GM23248 (cell line): ENCODE measurements around the gene ZNF716. TPM values are rescaled to one million over a fixed set of nuclear protein-coding genes. Genes with fewer than 3 reads are reported as not detected.

ENCODE experiments used
- DNase-seq: peaks from one replicate; pipeline ENCODE4 v3.0.0-alpha.2; 2015
- H2AFZ ChIP-seq: fragments of 200-600 bp; sonication (generic); 2 replicates; pipeline ENCODE4 v1.6.1; 2016; ENCODE audit warnings: antibody characterized with exemption
- H3F3A ChIP-seq: fragments of 200-600 bp; sonication (generic); 2 replicates; pipeline ENCODE4 v1.6.1; 2016; ENCODE audit warnings: mild to moderate bottlenecking, antibody characterized with exemption, mixed run types; ENCODE audit not compliant: insufficient read depth
- H3K27ac ChIP-seq: fragments of 200-600 bp; sonication (generic); 2 replicates; pipeline ENCODE4 v1.5.1; 2016; ENCODE audit warnings: mild to moderate bottlenecking
- H3K27me3 ChIP-seq: fragments of 200-600 bp; sonication (generic); replicated peaks from 2 replicates; pipeline ENCODE4 v1.6.1; 2016; ENCODE audit warnings: mild to moderate bottlenecking; ENCODE audit not compliant: insufficient read depth
- H3K36me3 ChIP-seq: fragments of 200-600 bp; sonication (generic); 2 replicates; pipeline ENCODE4 v1.6.1; 2016; ENCODE audit warnings: low read depth, mild to moderate bottlenecking
- H3K4me1 ChIP-seq: fragments of 200-600 bp; sonication (generic); 2 replicates; pipeline ENCODE4 v1.6.1; 2016; ENCODE audit warnings: mild to moderate bottlenecking; ENCODE audit not compliant: insufficient read depth
- H3K4me2 ChIP-seq: fragments of 200-600 bp; sonication (generic); one replicate; pipeline ENCODE4 v1.6.1; 2016; ENCODE audit warnings: mild to moderate bottlenecking; ENCODE audit not compliant: unreplicated experiment
- H3K4me3 ChIP-seq: fragments of 200-600 bp; sonication (generic); 2 replicates; pipeline ENCODE4 v1.5.1; 2016; ENCODE audit warnings: mild to moderate bottlenecking
- H3K79me2 ChIP-seq: fragments of 200-600 bp; sonication (generic); 2 replicates; pipeline ENCODE4 v1.6.1; 2016; ENCODE audit warnings: mild to moderate bottlenecking; ENCODE audit not compliant: insufficient read depth
- H3K9ac ChIP-seq: fragments of 200-600 bp; sonication (generic); 2 replicates; pipeline ENCODE4 v1.6.1; 2016; ENCODE audit warnings: mild to moderate bottlenecking
- H3K9me2 ChIP-seq: fragments of 200-600 bp; sonication (generic); 2 replicates; pipeline ENCODE4 v1.6.1; 2016; ENCODE audit warnings: mixed run types, mild to moderate bottlenecking, moderate library complexity; ENCODE audit not compliant: insufficient read depth
- H3K9me3 ChIP-seq: fragments of 200-600 bp; sonication (generic); one replicate; pipeline ENCODE4 v1.6.1; 2017; ENCODE audit warnings: low read depth
- H4K20me1 ChIP-seq: fragments of 200-600 bp; sonication (generic); 2 replicates; pipeline ENCODE4 v1.6.0; 2016; ENCODE audit not compliant: insufficient read depth
- EZH2 ChIP-seq: fragments of 200-600 bp; sonication (generic); IDR thresholded peaks from 2 replicates; pipeline ENCODE4 v1.6.1; 2018; ENCODE audit warnings: antibody characterized with exemption, mild to moderate bottlenecking; ENCODE audit not compliant: insufficient read depth, poor library complexity, severe bottlenecking
- EZH2phosphoT487 ChIP-seq: fragments of 200-600 bp; sonication (generic); IDR thresholded peaks from 2 replicates; pipeline ENCODE4 v1.6.1; 2018; ENCODE audit warnings: antibody characterized with exemption, moderate library complexity, mild to moderate bottlenecking, low read depth; ENCODE audit not compliant: insufficient read depth
- WGBS, 2 experiments: methylation state at CpG; one replicate each; pipeline ENCODE4 v1.1.6; 2015 to 2017; ENCODE audit warnings: low lambda C conversion rate in 2 of 2, low coverage in 1 of 2; ENCODE audit errors: missing lambda C conversion rate in 2 of 2; 5-methylcytosine and 5-hydroxymethylcytosine counted together
- in situ Hi-C: fragments of 300-500 bp; cut with MboI; formaldehyde crosslinking; loops from 2 replicates; pipeline ENCODE4 v1.15.0; 2020
- polyA plus RNA-seq: library from polyadenylated mRNA; unstranded; fragments of >200 nt; fragmentation: Nextera tagmentation; extraction: Ambion mirVana; gene quantifications from 2 replicates; pipeline ENCODE4 v1.2.1, GENCODE V29; 2016
- total RNA-seq: library from RNA; depleted of rRNA; stranded (reverse); fragments of >200 nt; shearing (Covaris generic); gene quantifications from 2 replicates; pipeline ENCODE4 v1.2.3, GENCODE V29; 2014

Gene ZNF716
- total and polyA plus RNA-seq, 2 experiments from 2014 or later, result not detected

DNA sequence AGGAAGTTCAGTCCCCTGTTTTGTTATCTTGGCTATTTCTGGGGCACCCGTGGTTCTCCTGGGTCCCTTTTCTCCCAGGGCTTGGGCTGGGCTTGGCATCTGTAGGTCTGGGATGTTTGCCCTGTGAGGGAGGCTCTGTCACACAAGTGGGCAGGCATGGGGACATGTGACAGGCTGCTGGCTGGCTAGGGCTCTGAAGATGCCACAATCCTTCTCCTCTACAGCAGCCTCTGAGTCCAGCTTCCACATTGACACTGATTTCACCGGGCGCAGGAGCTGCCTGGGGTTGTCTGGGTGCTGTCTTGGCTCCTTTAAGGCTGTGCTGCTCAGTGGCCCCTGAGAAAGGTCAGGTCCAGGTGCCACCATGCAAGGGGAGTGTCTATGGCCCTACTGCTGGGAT lies 37.4 kb upstream of the ZNF716 start:
- Histone ChIP-seq H3F3A (no peaks in the 10 kb centered on the region), H3K9me2 (no peaks in the 10 kb centered on the region), H4K20me1 (no peaks in the 10 kb centered on the region), H3K4me2 (no peak overlapping the region), H3K36me3 (no peaks in the 10 kb centered on the region), H3K9ac (no peak overlapping the region), H3K9me3 (no peaks in the 10 kb centered on the region), H2AFZ (no peak overlapping the region), H3K4me3 (no peak overlapping the region), H3K79me2 (no peaks in the 10 kb centered on the region), H3K27ac (no peak overlapping the region), H3K4me1 (no peaks in the 10 kb centered on the region), H3K27me3 (no peaks in the 10 kb centered on the region)
- TF ChIP-seq EZH2phosphoT487 (no peak), EZH2 (no peak)
- DNase-seq, result no peak
- in situ Hi-C loops, result no loop called here
- 0 to 25% methylated on average over 1 to 3 of the region's 3 CpGs for WGBS, 2 experiments

DNA sequence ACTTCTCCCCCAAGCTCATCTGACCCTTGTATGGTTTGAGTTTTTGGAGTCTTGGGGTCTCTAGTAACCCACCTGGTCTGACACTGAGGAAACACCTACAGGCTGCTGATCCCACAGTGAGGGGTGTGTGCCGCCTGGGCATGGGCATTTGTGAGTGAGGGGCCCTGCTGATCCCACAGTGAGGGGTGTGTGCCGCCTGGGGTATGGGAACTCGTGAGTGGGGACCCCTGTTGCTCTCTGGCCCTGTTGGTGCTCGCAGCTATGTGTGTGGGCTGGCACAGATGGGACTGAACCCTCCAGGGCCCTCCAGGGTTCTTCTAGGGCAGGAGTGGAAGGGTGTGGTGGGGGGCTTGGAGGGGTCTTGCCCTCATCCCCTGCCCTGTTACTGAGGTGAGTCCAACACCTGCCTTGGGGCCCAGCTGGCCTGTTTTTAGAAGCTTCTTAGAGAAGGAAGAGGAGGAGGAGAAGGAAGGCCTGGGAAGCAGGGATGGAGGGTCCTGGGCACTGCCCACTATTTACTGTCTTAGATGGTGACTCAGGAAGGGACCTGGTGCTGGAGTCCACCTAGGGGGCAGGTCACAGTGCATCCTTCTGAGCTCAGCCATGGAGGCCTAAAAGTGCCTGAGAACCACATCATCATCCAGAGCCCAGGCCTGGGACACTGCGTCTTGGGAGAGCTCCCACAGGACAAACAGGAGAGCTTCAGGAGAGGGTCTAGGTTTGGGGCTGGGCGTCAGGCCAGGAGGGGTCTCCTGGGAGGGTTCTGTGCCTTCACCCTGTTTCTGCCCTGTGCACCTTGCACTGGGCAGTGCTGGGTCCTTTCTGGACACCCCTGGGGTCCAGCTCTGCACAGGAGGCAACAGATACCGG lies 36.2 kb upstream of the ZNF716 start:
- H3K4me2 ChIP-seq, result no peak overlapping the region
- no peaks in the 10 kb centered on the region for H3K36me3 ChIP-seq

DNA sequence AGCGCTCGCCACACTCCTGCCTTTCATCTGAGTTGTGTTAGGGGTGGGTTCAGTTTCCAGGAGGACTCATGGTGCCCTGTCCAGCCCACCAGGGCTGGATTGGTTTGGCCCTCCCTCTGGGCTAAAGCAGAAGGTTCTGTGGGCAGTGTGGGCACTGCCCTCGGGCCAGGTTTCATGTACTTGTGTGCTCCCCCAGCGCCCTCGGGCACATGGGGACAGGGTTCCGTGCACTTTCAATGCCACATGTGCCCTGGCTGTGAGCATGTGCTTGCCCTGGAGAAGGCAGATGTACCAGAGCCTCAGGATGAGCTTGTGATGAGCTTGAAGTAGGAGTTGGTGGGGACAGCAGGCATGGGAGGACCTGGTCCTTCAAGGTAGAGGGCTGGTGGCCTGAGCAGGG lies 35.6 kb upstream of the ZNF716 start:
- in situ Hi-C loops, result no loop called here
- no peaks in the 10 kb centered on the region for H3K27me3 ChIP-seq
- 28 to 43% methylated on average over 2 to 6 of the region's 6 CpGs for WGBS, 2 experiments

More for the DNA sequence above, 36.2 kb upstream of the ZNF716 start:
- in situ Hi-C loops, result no loop called here
- Histone ChIP-seq H3K4me1 (no peaks in the 10 kb centered on the region), H3K9ac (no peak overlapping the region), H3K9me3 (no peaks in the 10 kb centered on the region), H3K27me3 (no peaks in the 10 kb centered on the region), H3K9me2 (no peaks in the 10 kb centered on the region), H2AFZ (no peak overlapping the region), H4K20me1 (no peaks in the 10 kb centered on the region), H3K27ac (no peak overlapping the region), H3K79me2 (no peaks in the 10 kb centered on the region), H3F3A (no peaks in the 10 kb centered on the region), H3K4me3 (no peak overlapping the region)
- TF ChIP-seq EZH2, result no peak
- no peak for TF ChIP-seq EZH2phosphoT487
- no peak for DNase-seq
- 25% methylated on average over 5 of the region's 7 CpGs; no CpG with 5 or more reads in 1 of the 2 experiments for WGBS, 2 experiments

DNA sequence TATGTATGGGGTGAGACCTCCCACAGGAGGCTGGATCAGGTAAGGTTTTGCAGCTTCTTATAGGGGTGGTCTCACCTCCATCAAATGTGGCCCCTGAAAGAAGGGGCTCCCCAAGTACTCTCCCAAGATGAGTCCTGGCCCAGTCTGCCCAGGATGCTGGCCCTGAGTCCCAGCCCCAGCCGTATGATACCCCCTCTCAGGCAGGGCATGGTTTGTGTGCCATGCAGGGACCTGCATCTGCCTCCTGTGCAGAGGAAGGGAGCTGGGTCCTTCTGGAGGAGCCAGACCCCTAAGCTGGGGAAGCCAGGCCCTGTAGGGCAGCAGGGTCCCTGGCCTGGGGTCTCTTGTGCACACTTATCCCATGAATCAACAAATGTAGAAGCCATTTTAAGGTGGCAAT lies 35.1 kb upstream of the ZNF716 start:
- Histone ChIP-seq H3K4me1 (no peaks in the 10 kb centered on the region), H3K9me2 (no peaks in the 10 kb centered on the region), H3K79me2 (no peaks in the 10 kb centered on the region), H3K27me3 (no peaks in the 10 kb centered on the region), H4K20me1 (no peaks in the 10 kb centered on the region), H3F3A (no peaks in the 10 kb centered on the region), H2AFZ (no peak overlapping the region), H3K4me2 (no peak overlapping the region), H3K4me3 (no peak overlapping the region), H3K9ac (no peak overlapping the region), H3K36me3 (no peaks in the 10 kb centered on the region), H3K9me3 (no peaks in the 10 kb centered on the region), H3K27ac (no peak overlapping the region)
- in situ Hi-C loops, result no loop called here
- no CpG with 5 or more reads among the region's 1 CpG for WGBS, 2 experiments
- no peak for DNase-seq
- TF ChIP-seq EZH2phosphoT487, result no peak

More for the DNA sequence above, 35.6 kb upstream of the ZNF716 start:
- DNase-seq, result no peak
- H3K4me2 ChIP-seq, result no peak overlapping the region
- H3K27ac ChIP-seq, result no peak overlapping the region
- no peak for TF ChIP-seq EZH2
- TF ChIP-seq EZH2phosphoT487, result no peak
- no peaks in the 10 kb centered on the region for H3K36me3 ChIP-seq
- no peak overlapping the region for H3K9ac ChIP-seq
- no peak overlapping the region for H2AFZ ChIP-seq
- no peaks in the 10 kb centered on the region for H3K9me2 ChIP-seq
- H4K20me1 ChIP-seq, result no peaks in the 10 kb centered on the region
- H3K4me3 ChIP-seq, result no peak overlapping the region
- no peaks in the 10 kb centered on the region for H3K4me1 ChIP-seq
- no peaks in the 10 kb centered on the region for H3K9me3 ChIP-seq
- no peaks in the 10 kb centered on the region for H3F3A ChIP-seq
- H3K79me2 ChIP-seq, result no peaks in the 10 kb centered on the region
